ENCODE data around the gene ICAM5.

DNA sequence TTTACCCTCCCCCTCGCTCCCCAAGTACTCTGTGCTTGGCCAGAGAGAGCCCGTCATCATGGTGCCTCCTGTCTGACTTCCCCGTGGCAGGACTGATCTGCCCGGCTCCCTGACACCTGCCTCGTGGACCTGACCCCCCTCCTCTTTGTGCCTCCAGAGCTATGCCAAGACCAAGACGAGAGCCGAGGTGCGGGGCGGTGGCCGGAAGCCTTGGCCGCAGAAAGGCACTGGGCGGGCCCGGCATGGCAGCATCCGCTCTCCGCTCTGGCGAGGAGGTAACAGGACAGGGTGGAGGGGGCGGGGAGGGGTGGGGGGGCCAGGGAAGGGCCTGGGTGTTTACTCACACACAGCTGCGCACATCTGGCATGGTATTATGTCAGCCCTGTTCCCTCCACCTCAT lies 33.2 kb upstream of the ICAM5 start:
- no peak for TF ChIP-seq TAF1 (IDR thresholded peaks at IDR 0.05; ENCODE audit: borderline replicate concordance, insufficient read depth, low read length)
- no peak for TF ChIP-seq POLR2AphosphoS5 (IDR thresholded peaks at IDR 0.05; ENCODE audit: low read depth, low read length)
- TF ChIP-seq, protein P1, sequence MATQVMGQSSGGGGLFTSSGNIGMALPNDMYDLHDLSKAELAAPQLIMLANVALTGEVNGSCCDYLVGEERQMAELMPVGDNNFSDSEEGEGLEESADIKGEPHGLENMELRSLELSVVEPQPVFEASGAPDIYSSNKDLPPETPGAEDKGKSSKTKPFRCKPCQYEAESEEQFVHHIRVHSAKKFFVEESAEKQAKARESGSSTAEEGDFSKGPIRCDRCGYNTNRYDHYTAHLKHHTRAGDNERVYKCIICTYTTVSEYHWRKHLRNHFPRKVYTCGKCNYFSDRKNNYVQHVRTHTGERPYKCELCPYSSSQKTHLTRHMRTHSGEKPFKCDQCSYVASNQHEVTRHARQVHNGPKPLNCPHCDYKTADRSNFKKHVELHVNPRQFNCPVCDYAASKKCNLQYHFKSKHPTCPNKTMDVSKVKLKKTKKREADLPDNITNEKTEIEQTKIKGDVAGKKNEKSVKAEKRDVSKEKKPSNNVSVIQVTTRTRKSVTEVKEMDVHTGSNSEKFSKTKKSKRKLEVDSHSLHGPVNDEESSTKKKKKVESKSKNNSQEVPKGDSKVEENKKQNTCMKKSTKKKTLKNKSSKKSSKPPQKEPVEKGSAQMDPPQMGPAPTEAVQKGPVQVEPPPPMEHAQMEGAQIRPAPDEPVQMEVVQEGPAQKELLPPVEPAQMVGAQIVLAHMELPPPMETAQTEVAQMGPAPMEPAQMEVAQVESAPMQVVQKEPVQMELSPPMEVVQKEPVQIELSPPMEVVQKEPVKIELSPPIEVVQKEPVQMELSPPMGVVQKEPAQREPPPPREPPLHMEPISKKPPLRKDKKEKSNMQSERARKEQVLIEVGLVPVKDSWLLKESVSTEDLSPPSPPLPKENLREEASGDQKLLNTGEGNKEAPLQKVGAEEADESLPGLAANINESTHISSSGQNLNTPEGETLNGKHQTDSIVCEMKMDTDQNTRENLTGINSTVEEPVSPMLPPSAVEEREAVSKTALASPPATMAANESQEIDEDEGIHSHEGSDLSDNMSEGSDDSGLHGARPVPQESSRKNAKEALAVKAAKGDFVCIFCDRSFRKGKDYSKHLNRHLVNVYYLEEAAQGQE (IDR thresholded peaks at IDR 0.05; ENCODE audit: insufficient read depth in 1 of 2, low read depth in 2 of 2, low read length in 2 of 2): no peak

Measured in PFSK-1 (cell line).